Measurements from ENCODE around the gene PPP1R14C.

Gene PPP1R14C

GRCh38 chr6:150296890-150297289, 154.0 kb downstream of the PPP1R14C start:
- DNase-seq (ENCODE audit: low read depth): no peak

- no peak for DNase-seq (ENCODE audit: low read depth)
Measured at GRCh38 chr6:150297327-150298029, 154.6 kb downstream of the PPP1R14C start.

GRCh38 chr6:150298030-150298380, 155.2 kb downstream of the PPP1R14C start:
- DNase-seq (ENCODE audit: low read depth): no peak

GRCh38 chr6:150298676-150299075, 155.8 kb downstream of the PPP1R14C start:
- DNase-seq (ENCODE audit: low read depth): no peak

Measured in T follicular helper cell (primary cell).